ENCODE measurements around the gene POU2AF2. TPM values are rescaled to one million over a fixed set of nuclear protein-coding genes. Genes with fewer than 3 reads are reported as not detected.

Gene POU2AF2
- total RNA-seq, 1 experiment from 2014 or later = not detected

DNA sequence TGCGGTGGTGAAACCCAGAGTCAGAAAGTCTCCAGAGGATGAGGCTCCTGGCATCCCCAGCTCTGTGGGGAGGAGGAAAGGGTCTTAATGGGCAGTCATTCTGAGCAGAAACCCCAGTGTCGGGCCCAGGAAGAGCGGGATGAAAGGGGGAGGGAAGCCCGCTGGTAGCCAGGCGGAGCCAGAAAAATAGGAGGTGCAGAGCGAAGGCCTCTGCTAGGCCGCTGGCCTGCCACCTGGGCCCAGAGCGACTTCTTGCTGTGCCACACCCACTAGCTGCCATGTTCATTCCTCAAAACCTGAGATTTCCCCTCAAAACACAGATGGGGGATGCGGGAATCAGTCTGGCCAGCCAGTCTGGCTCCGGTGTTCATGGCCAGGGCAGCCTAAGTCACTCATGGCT, 52.2 kb downstream of the POU2AF2 start:
- H3K4me1 ChIP-seq (ENCODE audit: insufficient read depth, low read length) = peaks cover 2% of the 10 kb centered on the region; the same call in 1 of the 2 replicates
- no peak overlapping the region for H4K5ac ChIP-seq (ENCODE audit: insufficient read length, low read depth, low read length)
- H2BK20ac ChIP-seq (ENCODE audit: low read depth, low read length, poor library complexity, severe bottlenecking) = no peak overlapping the region
- Mint-ChIP-seq H3K4me1 (peaks cover 16 to 31% of the 10 kb centered on the region in 2 experiments), H3K27ac (no peak overlapping the region), H3K4me3 (peak overlapping the region in 1 of 2 experiments; percentile 76; a peak in 3 of 5 replicates), H3K27me3 (ENCODE audit: low read depth) (peaks cover 49% of the 10 kb centered on the region), H3K36me3 (ENCODE audit: insufficient read depth in 1 of 3, low read depth in 3 of 3) (no peaks in the 10 kb centered on the region; a peak in 1 of 7 replicates), H3K9me3 (no peaks in the 10 kb centered on the region)
- no peak overlapping the region for H3K56ac ChIP-seq (ENCODE audit: insufficient read length, low read depth, low read length)
- no peak overlapping the region for H2BK5ac ChIP-seq (ENCODE audit: insufficient read length, low read length)
- peak; percentile 45 for DNase-seq
- H3K23ac ChIP-seq (ENCODE audit: insufficient read length, low read depth, low read length) = no peak overlapping the region
- H2BK12ac ChIP-seq (ENCODE audit: insufficient read length, low read depth, low read length) = no peak overlapping the region
- H2AFZ ChIP-seq (ENCODE audit: low read length) = no peak overlapping the region
- no peak overlapping the region for H3K27ac ChIP-seq (ENCODE audit: insufficient read length, low read depth, low read length)
- H3K9me3 ChIP-seq (ENCODE audit: control insufficient read depth, low read depth, low read length) = no peaks in the 10 kb centered on the region
- H3K23me2 ChIP-seq (ENCODE audit: insufficient read length, low read depth, low read length, poor library complexity, severe bottlenecking) = peaks cover 15% of the 10 kb centered on the region
- TF ChIP-seq, protein P1, sequence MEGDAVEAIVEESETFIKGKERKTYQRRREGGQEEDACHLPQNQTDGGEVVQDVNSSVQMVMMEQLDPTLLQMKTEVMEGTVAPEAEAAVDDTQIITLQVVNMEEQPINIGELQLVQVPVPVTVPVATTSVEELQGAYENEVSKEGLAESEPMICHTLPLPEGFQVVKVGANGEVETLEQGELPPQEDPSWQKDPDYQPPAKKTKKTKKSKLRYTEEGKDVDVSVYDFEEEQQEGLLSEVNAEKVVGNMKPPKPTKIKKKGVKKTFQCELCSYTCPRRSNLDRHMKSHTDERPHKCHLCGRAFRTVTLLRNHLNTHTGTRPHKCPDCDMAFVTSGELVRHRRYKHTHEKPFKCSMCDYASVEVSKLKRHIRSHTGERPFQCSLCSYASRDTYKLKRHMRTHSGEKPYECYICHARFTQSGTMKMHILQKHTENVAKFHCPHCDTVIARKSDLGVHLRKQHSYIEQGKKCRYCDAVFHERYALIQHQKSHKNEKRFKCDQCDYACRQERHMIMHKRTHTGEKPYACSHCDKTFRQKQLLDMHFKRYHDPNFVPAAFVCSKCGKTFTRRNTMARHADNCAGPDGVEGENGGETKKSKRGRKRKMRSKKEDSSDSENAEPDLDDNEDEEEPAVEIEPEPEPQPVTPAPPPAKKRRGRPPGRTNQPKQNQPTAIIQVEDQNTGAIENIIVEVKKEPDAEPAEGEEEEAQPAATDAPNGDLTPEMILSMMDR (conservative IDR thresholded peaks at IDR 0.05) = no peak
- no CpG with 5 or more reads among the region's 10 CpGs for WGBS (ENCODE audit: extremely low coverage, insufficient read length, low lambda C conversion rate)
- no peak overlapping the region for H2BK120ac ChIP-seq (ENCODE audit: low read depth, low read length, poor library complexity, severe bottlenecking)
- no peak overlapping the region for H3K9ac ChIP-seq (ENCODE audit: extremely low read depth, insufficient read length, low read length)
- no peak overlapping the region for H2BK15ac ChIP-seq (ENCODE audit: low read depth, low read length)
- no peak overlapping the region for H4K91ac ChIP-seq (ENCODE audit: insufficient read length, low read depth, low read length)
- H3T11ph ChIP-seq (ENCODE audit: low read length) = no peak overlapping the region
- H3K79me1 ChIP-seq (ENCODE audit: insufficient read depth, low read depth, low read length, poor library complexity, severe bottlenecking) = no peaks in the 10 kb centered on the region
- H3K27me3 ChIP-seq (ENCODE audit: insufficient read depth, low read length) = no peaks in the 10 kb centered on the region; the same call in 1 of the 2 replicates
- H4K8ac ChIP-seq (replicated peaks; ENCODE audit: insufficient read length, low read depth, low read length) = no peak overlapping the region
- H2AK5ac ChIP-seq (ENCODE audit: insufficient read length, low read length) = no peak overlapping the region
- no peaks in the 10 kb centered on the region for H4K20me1 ChIP-seq (ENCODE audit: control insufficient read depth, insufficient read depth, insufficient read length)
- H3K4ac ChIP-seq (ENCODE audit: low read depth, low read length) = no peak overlapping the region
- no peaks in the 10 kb centered on the region for H3K79me2 ChIP-seq (ENCODE audit: insufficient read depth, low read length)
- H3K18ac ChIP-seq (ENCODE audit: insufficient read length, low read depth, low read length) = no peak overlapping the region
- no peak overlapping the region for H3K4me2 ChIP-seq (ENCODE audit: insufficient read depth, insufficient read length, low read length)
- H3K14ac ChIP-seq (ENCODE audit: insufficient read depth, low read length) = no peak overlapping the region

All from H9 (cell line).